PC-9 (cell line): ENCODE data around the gene PHEX.

ENCODE experiments used
- EZH2 ChIP-seq: fragments of 200-600 bp; sonication (generic); IDR thresholded peaks from 2 replicates; pipeline ENCODE4 v1.8.0; 2017; ENCODE audit warnings: antibody characterized with exemption, low read depth
- TF ChIP-seq, protein P1 (sequence below): fragments of 200-600 bp; sonication (generic); conservative IDR thresholded peaks from 2 replicates; pipeline ENCODE4 v1.6.1; 2017; ENCODE audit warnings: mixed run types, antibody characterized with exemption, mild to moderate bottlenecking, moderate library complexity

DNA sequence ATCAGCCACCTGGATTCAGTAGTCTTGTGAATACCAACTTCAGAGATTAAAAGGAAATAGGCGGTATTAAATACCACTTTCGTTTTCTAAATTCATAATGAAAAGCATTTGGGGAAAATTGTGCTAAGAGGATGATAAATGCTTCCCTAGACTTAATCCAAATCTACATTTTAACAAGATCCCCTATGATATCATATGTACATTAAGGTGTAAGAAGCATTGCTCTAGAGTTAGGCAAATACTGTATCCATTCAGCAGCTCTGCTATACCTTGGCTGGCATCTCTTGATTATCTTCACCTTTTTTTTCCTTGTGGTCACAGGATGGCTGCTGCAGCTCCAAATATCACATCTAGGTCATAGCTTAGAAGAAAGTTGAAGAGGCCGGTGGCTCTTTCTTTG is 40.6 kb upstream of the PHEX start:
- TF ChIP-seq, protein P1, sequence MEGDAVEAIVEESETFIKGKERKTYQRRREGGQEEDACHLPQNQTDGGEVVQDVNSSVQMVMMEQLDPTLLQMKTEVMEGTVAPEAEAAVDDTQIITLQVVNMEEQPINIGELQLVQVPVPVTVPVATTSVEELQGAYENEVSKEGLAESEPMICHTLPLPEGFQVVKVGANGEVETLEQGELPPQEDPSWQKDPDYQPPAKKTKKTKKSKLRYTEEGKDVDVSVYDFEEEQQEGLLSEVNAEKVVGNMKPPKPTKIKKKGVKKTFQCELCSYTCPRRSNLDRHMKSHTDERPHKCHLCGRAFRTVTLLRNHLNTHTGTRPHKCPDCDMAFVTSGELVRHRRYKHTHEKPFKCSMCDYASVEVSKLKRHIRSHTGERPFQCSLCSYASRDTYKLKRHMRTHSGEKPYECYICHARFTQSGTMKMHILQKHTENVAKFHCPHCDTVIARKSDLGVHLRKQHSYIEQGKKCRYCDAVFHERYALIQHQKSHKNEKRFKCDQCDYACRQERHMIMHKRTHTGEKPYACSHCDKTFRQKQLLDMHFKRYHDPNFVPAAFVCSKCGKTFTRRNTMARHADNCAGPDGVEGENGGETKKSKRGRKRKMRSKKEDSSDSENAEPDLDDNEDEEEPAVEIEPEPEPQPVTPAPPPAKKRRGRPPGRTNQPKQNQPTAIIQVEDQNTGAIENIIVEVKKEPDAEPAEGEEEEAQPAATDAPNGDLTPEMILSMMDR, result no peak
- no peak for TF ChIP-seq EZH2
